Measurements from ENCODE around the gene VAMP2. TPM values are rescaled to one million over a fixed set of nuclear protein-coding genes. Genes with fewer than 3 reads are reported as not detected.

VAMP2 gene
- total and polyA plus RNA-seq, 10 of the 15 experiments (the other 5 are each of a cell fraction or from before 2014, with no cell fraction given): 3.0 to 35.2 (median 25.0) TPM

DNA sequence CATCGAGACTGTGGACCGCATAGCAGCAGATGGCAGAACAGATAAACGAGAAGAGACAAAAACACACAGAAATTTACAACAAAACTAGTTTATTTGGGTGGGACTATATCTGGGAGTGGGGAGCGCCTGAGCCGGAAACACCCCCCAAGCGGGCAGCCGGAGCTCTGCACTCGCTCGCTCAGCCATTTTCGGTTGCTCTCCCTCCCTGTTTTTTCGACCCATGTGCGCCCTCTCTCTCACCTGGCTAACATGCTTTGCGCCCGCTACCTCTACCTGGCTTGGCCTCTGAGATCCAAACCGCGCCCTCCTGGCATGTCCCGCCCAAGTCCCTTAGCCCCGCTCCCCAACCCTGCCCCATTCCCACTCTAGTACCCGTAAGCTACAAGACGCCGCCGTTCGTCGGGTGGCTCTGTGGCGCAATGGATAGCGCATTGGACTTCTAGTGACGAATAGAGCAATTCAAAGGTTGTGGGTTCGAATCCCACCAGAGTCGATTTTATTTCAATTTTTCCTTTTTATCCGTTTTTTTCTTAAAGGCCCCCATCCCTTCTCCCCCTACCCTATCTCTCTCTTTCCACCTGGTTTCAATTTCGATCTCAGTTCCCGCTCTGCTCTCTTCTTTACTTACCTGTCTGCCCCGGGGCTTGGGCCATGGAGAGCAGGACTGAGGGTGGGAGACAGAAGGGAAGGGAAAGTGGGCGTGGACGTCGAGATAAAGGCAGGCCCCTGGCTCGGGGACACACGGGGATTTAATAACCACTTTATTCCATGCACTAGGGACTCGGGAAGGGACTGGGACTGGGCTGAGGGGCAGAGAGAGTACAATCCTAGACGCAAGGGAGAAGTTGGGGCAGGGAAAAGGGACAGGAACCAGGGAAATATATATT lies 42.0 kb downstream of the VAMP2 start:
- RAD21 ChIA-PET (ENCODE audit: unreplicated experiment): interaction anchor here (0.7 to 3.3 kb wide), 20 partner anchors 18 to 404 kb away, joined by 3 to 40 read pairs (median 6); partner anchors contain the start of genes AURKB, BORCS6, CTC1 and PER1
- CTCF ChIA-PET: interaction anchor here (0.6 to 7.4 kb wide), 20 partner anchors 11 to 180 kb away, joined by 3 to 116 read pairs (median 16); partner anchors contain the start of genes BORCS6, SLC25A35 and TMEM107
- no peaks in the 10 kb centered on the region for H3K36me3 ChIP-seq (ENCODE audit: control insufficient read depth in 2 of 2, insufficient read depth in 2 of 2, low read length in 1 of 2)
- no peak for FAIRE-seq
- H3K79me2 ChIP-seq (ENCODE audit: control insufficient read depth, insufficient read depth, low read length): no peaks in the 10 kb centered on the region
- ATAC-seq: peak; percentile 8
- SMC1A ChIA-PET (ENCODE audit: uncharacterized antibody, unreplicated experiment): interaction anchor here (0.6 to 3.7 kb wide), 17 partner anchors 9 to 242 kb away, joined by 3 to 28 read pairs (median 7); partner anchors contain the start of genes KCNAB3 and RANGRF
- POLR2A ChIA-PET: interaction anchor here (0.6 to 3.1 kb wide), 12 partner anchors 11 to 101 kb away, joined by 3 to 28 read pairs (median 8); partner anchors contain the start of genes AURKB and PER1
- H3K4me1 ChIP-seq (ENCODE audit: control insufficient read depth, insufficient read depth, low read length): peaks cover 39% of the 10 kb centered on the region
- peak overlapping the region; percentile 69 for H3K4me3 ChIP-seq
- H3K4me2 ChIP-seq (ENCODE audit: control insufficient read depth, insufficient read depth): peak overlapping the region; percentile 94
- in situ Hi-C loops (cut with MboI): no loop called here
- no peaks in the 10 kb centered on the region for H4K20me1 ChIP-seq (ENCODE audit: control insufficient read depth, insufficient read depth)
- H2AFZ ChIP-seq (ENCODE audit: control insufficient read depth, low read depth, low read length): peak overlapping the region; percentile 39; the same call in 1 of the 2 replicates
- no TSS peak for BruUV-seq (replicated peaks)
- peak overlapping the region; percentile 64 for H3K27ac ChIP-seq (ENCODE audit: control insufficient read depth, insufficient read depth)
- WGBS (ENCODE audit: insufficient coverage, insufficient replicate concordance, low lambda C conversion rate, missing lambda C conversion rate): under 1% methylated on average over 40 of the region's 40 CpGs
- DNase-seq (ENCODE audit: low read depth, low spot score): peak; percentile 63
- H3K9me3 ChIP-seq (replicated peaks; ENCODE audit: control insufficient read depth, insufficient read depth, low read length): no peaks in the 10 kb centered on the region
- intact Hi-C loops (cut with micrococcal nuclease; ENCODE audit: unreplicated experiment): loop anchor here (1.0 to 5.0 kb wide), 5 partner anchors 18 to 177 kb away; partner anchors contain the start of genes CTC1 and SLC25A35
- peak overlapping the region; percentile 51 for H3K9ac ChIP-seq (ENCODE audit: control insufficient read depth, insufficient read depth, low read length)
- H3K27me3 ChIP-seq (replicated peaks in 1 of 2; ENCODE audit: control insufficient read depth in 2 of 2, insufficient read depth in 2 of 2, low read length in 1 of 2): peaks cover 5 to 11% of the 10 kb centered on the region in 2 experiments
- TF ChIP-seq BMI1 (IDR thresholded peaks at IDR 0.05; ENCODE audit: borderline replicate concordance) (no peak), PML (IDR thresholded peaks at IDR 0.05; ENCODE audit: low read length) (no peak), SUZ12 (IDR thresholded peaks at IDR 0.05; ENCODE audit: unreplicated experiment) (no peak), ZNF274 (IDR thresholded peaks at IDR 0.05; ENCODE audit: insufficient read depth, insufficient read length) (no peak), CHD4 (IDR thresholded peaks at IDR 0.05) (no peak), NFIC (IDR thresholded peaks at IDR 0.05; ENCODE audit: low read depth, low read length) (peak; percentile 47; the same call in 1 of the 2 replicates), RAD51 (IDR thresholded peaks at IDR 0.05) (no peak)
- TF ChIP-seq, protein P1, sequence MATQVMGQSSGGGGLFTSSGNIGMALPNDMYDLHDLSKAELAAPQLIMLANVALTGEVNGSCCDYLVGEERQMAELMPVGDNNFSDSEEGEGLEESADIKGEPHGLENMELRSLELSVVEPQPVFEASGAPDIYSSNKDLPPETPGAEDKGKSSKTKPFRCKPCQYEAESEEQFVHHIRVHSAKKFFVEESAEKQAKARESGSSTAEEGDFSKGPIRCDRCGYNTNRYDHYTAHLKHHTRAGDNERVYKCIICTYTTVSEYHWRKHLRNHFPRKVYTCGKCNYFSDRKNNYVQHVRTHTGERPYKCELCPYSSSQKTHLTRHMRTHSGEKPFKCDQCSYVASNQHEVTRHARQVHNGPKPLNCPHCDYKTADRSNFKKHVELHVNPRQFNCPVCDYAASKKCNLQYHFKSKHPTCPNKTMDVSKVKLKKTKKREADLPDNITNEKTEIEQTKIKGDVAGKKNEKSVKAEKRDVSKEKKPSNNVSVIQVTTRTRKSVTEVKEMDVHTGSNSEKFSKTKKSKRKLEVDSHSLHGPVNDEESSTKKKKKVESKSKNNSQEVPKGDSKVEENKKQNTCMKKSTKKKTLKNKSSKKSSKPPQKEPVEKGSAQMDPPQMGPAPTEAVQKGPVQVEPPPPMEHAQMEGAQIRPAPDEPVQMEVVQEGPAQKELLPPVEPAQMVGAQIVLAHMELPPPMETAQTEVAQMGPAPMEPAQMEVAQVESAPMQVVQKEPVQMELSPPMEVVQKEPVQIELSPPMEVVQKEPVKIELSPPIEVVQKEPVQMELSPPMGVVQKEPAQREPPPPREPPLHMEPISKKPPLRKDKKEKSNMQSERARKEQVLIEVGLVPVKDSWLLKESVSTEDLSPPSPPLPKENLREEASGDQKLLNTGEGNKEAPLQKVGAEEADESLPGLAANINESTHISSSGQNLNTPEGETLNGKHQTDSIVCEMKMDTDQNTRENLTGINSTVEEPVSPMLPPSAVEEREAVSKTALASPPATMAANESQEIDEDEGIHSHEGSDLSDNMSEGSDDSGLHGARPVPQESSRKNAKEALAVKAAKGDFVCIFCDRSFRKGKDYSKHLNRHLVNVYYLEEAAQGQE (IDR thresholded peaks at IDR 0.05; ENCODE audit: low read depth, low read length): no peak
- TF ChIP-seq, protein P2, sequence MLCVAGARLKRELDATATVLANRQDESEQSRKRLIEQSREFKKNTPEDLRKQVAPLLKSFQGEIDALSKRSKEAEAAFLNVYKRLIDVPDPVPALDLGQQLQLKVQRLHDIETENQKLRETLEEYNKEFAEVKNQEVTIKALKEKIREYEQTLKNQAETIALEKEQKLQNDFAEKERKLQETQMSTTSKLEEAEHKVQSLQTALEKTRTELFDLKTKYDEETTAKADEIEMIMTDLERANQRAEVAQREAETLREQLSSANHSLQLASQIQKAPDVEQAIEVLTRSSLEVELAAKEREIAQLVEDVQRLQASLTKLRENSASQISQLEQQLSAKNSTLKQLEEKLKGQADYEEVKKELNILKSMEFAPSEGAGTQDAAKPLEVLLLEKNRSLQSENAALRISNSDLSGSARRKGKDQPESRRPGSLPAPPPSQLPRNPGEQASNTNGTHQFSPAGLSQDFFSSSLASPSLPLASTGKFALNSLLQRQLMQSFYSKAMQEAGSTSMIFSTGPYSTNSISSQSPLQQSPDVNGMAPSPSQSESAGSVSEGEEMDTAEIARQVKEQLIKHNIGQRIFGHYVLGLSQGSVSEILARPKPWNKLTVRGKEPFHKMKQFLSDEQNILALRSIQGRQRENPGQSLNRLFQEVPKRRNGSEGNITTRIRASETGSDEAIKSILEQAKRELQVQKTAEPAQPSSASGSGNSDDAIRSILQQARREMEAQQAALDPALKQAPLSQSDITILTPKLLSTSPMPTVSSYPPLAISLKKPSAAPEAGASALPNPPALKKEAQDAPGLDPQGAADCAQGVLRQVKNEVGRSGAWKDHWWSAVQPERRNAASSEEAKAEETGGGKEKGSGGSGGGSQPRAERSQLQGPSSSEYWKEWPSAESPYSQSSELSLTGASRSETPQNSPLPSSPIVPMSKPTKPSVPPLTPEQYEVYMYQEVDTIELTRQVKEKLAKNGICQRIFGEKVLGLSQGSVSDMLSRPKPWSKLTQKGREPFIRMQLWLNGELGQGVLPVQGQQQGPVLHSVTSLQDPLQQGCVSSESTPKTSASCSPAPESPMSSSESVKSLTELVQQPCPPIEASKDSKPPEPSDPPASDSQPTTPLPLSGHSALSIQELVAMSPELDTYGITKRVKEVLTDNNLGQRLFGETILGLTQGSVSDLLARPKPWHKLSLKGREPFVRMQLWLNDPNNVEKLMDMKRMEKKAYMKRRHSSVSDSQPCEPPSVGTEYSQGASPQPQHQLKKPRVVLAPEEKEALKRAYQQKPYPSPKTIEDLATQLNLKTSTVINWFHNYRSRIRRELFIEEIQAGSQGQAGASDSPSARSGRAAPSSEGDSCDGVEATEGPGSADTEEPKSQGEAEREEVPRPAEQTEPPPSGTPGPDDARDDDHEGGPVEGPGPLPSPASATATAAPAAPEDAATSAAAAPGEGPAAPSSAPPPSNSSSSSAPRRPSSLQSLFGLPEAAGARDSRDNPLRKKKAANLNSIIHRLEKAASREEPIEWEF (IDR thresholded peaks at IDR 0.05; ENCODE audit: insufficient replicate concordance, low read depth, low read length): peak; percentile 42
- TF ChIP-seq, protein P3, sequence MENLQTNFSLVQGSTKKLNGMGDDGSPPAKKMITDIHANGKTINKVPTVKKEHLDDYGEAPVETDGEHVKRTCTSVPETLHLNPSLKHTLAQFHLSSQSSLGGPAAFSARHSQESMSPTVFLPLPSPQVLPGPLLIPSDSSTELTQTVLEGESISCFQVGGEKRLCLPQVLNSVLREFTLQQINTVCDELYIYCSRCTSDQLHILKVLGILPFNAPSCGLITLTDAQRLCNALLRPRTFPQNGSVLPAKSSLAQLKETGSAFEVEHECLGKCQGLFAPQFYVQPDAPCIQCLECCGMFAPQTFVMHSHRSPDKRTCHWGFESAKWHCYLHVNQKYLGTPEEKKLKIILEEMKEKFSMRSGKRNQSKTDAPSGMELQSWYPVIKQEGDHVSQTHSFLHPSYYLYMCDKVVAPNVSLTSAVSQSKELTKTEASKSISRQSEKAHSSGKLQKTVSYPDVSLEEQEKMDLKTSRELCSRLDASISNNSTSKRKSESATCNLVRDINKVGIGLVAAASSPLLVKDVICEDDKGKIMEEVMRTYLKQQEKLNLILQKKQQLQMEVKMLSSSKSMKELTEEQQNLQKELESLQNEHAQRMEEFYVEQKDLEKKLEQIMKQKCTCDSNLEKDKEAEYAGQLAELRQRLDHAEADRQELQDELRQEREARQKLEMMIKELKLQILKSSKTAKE (IDR thresholded peaks at IDR 0.05; ENCODE audit: low read depth, poor library complexity, severe bottlenecking): no peak

Measured in GM12878 (cell line).